ENCODE results near the gene STAP1.
A peak's percentile ranks its signal among the peaks of the same experiment; 100 is the strongest.
"Not testable (repeated sequence)": the region's sequence is repeated elsewhere in the genome, so short reads cannot be mapped to it uniquely, and the experiment has no call there.

STAP1 gene

DNA sequence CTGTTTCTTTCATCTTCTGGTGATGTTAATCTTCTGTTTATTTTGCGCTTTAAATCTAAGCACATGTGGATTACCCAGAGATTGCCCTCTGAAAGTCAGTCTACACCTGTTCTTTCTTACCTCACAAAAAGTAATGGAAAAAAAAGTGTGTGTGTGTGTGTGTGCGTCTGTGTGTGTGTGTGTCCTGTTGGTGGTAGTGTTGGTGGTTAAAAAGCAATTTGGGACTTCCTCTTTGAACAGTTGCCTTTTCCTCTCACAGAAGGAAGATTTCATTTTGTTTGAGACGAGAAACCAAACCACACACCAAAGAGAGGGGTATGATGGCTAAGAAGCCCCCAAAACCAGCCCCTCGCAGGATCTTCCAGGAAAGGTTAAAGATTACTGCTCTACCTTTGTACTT is at the start of gene STAP1:
Gene STAP1 (plus strand): TSS at position 235 of the 400 bp plus-strand sequence. CDS start 83 bp downstream, at position 318.
- DNase-seq (ENCODE audit: low read depth): no peak

DNA sequence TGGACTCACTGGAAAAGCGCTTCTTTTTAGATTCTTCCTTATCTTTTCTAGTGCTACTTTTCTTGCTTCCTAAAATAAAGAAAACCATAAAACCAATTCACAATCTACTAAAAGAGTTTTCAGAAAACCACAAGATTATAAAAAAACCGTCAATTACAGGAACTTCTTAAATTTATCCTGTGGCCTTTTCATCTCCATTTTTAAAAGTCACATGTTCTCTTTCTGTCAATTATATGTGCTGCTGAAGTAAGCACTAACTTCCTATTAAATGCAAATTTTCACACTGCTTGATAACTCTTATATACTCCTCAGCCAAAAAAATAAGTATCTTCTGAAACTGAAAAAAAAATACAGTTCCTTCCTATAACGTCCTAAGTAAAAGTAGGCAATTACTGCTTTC is 46.0 kb upstream of the STAP1 start:
- DNase-seq (ENCODE audit: low read depth): no peak

GRCh38 chr4:67520141-67520540 is 38.4 kb upstream of the STAP1 start:
- DNase-seq (ENCODE audit: low read depth): no peak

- DNase-seq (ENCODE audit: low read depth): no peak
Observed at GRCh38 chr4:67521506-67521905, 37.0 kb upstream of the STAP1 start.

GRCh38 chr4:67522230-67522629 is 36.3 kb upstream of the STAP1 start:
- DNase-seq (ENCODE audit: low read depth): no peak

DNA sequence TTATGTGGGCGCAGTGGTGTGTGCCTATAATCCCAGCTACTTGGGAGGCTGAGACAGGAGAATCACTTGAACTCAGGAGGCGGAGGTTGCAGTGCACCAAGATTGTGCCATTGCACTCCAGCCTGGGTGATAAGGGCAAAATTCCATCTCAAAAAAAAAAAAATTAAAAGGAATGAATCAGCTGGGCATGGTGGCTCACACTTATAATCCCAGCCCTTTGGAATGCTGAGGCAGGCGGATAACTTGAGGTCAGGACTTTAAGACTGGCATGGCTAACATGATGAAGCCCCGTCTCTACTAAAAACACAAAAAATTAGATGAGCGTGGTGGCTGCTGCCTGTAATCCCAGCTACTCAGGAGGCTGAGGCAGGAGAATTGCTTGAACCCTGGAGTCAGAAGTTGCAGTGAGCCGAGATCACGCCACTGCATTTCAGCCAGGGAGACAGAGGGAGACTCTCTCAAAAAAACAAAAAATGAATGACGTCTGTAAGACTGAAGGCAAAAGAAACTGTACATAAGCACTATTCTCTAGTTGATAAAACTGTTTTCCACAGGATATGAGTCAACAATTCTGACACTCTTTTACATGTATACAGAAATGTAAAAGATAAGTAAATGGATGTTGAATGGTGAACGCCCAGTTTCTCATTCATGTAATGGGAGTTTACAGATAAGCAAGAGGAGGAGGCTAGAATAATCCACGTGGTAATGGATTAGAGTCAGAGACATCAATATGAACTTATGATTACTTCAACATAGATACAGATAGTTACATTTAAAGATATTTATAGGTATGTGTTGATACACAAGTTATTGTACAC is 35.5 kb upstream of the STAP1 start:
- no peak for DNase-seq (ENCODE audit: low read depth)

GRCh38 chr4:67524140-67524539 is 34.4 kb upstream of the STAP1 start:
- not testable (repeated sequence) for DNase-seq (ENCODE audit: low read depth)

- no peak for DNase-seq (ENCODE audit: low read depth)
Observed at GRCh38 chr4:67531379-67531962, 27.1 kb upstream of the STAP1 start.

GRCh38 chr4:67532397-67532796 is 26.1 kb upstream of the STAP1 start:
- DNase-seq (ENCODE audit: low read depth): not testable (repeated sequence)

DNA sequence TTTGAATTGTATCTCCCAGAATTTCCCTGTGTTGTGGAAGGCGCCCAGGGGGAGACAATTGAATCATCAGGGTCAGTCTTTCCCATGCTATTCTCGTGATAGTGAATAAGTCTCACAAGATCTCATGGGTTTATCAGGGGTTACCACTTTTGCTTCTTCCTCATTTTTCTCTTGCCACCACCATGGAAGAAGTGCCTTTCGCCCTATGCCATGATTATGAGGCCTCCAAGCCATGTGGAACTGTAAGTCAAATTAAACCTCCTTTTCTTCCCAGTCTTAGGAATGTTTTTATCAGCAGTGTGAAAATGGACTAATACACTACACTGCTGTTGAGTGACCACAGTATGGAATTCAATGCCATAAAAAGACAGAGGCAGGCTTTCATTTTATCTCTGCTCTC is 25.4 kb upstream of the STAP1 start:
- DNase-seq (ENCODE audit: low read depth): no peak

- no peak for DNase-seq (ENCODE audit: low read depth)
Observed at GRCh38 chr4:67535280-67535840, 23.2 kb upstream of the STAP1 start.

- DNase-seq (ENCODE audit: low read depth): no peak
Observed at GRCh38 chr4:67539830-67540229, 18.7 kb upstream of the STAP1 start.

DNA sequence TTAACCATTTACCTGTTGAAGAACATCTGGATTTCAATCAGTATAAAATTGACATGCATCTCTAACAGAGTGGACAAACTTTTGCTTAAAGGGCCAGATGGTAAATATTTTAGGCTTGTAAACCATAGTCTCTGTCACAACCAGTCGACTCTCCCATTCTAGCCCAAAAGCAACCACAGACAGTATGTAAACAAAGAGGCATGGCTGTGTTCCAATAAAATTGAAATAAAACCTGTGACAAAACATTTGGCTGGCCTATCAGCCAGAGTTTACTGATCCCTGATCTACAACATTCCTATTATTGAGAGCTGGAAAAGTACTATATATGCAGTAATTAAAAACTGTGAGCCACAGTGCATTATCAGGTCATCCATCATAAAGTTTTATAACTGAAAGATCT is 16.5 kb upstream of the STAP1 start:
- DNase-seq (ENCODE audit: low read depth): no peak

DNA sequence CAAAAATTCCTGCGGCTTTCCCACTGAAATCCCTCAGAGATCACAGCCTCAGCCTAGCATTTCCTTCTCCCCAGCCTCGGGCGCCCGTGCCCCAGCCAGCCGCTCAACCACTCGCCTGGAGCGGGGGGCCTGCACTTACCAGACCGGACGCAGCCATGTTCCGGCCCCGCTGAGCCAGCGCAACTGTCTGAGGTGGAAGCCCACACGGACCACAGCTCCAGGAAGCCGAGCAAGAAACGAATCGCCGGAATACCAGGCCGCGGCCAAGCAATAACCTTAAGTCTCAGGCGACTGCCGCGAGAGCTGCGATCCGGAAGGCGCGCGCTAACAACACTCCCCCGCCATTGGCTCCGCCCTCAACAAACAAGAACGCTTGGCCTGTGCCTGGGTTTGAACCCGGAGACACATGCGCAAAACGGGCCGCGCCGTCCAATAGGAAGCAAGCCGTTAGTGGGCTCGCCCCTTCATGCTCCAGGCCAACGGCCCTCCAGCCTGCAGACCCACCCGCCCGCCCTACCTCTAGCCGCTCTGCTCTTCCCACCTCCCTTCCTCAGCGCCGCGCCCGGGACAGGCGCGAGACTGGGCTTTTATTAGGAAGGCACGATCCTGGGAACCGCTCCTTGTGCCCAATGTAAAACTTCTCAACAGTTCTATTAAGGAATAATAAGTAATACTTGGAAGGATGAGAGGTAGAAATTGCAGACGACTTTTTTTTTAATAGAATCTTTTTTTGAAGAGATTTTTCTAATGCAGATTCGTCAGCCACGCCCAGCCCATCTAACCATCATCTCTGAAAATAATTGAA is 13.1 kb upstream of the STAP1 start, which contains the start of gene CENPC:
Gene CENPC (minus strand): TSS at position 305 of the 805 bp plus-strand sequence. CDS start 148 bp downstream, at position 157.
- DNase-seq (ENCODE audit: low read depth): peak; percentile 84

DNA sequence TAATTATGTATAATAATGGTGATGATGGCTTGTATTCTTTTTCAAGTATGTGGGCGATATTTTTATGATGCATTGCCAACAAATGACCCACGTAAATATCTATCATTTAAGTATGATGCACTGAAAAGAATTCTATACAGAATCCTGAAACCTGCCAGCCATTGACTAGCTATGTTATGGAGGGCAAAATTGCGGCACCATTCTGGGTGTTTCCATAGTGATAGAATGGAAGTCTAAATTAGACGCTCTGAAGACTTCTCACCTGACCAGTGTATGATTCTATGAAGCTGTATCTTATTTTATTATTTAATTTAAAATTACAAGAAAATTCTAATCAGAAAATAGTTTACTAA is 12.5 kb upstream of the STAP1 start:
- DNase-seq (ENCODE audit: low read depth): no peak

DNA sequence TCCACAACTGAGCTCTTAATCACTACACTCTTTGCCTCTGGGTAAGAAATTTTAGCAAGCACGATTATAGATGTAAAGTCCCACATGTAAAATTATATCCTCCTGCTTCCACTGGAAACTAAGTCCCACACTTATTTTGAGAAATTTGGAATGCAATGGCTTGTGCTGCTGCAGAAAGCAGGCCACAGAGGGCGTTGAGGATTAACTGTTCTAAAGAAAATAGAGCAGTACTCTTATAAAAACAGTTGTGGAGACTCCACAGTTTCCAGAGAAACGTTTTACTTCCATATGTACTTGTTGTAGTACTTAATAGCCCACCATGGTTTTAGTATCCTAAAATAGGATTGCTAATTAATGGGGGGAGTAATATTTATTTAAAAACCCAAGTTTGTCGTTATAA is 11.6 kb upstream of the STAP1 start:
- no peak for DNase-seq (ENCODE audit: low read depth)

DNA sequence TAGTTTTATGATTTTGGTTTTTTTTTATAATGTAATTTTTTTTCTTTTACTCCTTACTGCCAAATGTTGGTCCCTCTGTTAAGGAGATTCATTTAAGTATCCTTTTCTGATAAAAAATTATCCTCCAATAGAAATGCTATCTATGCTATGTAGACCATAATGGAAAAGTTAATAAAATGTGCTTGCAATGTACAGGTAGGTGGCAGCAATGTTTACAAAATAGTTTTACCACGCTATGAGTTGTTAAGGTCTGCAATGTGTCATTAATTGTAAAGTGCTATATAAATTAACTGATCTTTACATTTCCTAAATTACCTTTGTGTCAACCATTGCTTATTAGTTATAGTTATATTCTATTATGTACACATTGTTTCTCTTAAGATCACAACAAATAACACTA is 9.4 kb upstream of the STAP1 start:
- DNase-seq (ENCODE audit: low read depth): no peak

- DNase-seq (ENCODE audit: low read depth): no peak
Observed at GRCh38 chr4:67550451-67550850, 8.1 kb upstream of the STAP1 start.

GRCh38 chr4:67550857-67551256 is 7.7 kb upstream of the STAP1 start:
- DNase-seq (ENCODE audit: low read depth): no peak

- DNase-seq (ENCODE audit: low read depth): not testable (repeated sequence)
Observed at GRCh38 chr4:67552146-67552792, 6.3 kb upstream of the STAP1 start.

- no peak for DNase-seq (ENCODE audit: low read depth)
Observed at GRCh38 chr4:67554096-67554495, 4.4 kb upstream of the STAP1 start.

DNA sequence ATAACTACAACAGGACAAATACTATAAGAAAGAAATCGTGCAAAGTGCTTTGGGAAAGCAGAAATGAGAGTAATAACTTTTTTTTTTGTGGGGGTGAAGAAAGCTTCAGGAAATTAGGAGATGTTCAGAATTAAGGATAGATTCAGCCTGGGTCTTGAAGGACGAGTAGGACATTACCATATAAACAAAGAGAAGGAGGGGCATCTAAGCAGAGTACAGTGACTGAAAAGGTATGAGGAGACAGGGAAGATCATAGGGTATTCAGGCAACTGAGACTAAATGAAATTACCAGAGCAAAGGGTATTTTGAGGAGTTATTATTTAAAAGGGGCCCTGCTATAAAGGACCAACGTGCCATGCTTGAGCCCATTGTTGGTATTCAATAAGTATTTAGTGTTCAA is 3.1 kb upstream of the STAP1 start:
- no peak for DNase-seq (ENCODE audit: low read depth)
